Measurements from ENCODE around the gene LACC1. TPM values are rescaled to one million over a fixed set of nuclear protein-coding genes. Genes with fewer than 3 reads are reported as not detected.
A peak's percentile ranks its signal among the peaks of the same experiment; 100 is the strongest.

LACC1 gene
- total RNA-seq, 1 experiment from 2014 or later: 3.7 TPM

DNA sequence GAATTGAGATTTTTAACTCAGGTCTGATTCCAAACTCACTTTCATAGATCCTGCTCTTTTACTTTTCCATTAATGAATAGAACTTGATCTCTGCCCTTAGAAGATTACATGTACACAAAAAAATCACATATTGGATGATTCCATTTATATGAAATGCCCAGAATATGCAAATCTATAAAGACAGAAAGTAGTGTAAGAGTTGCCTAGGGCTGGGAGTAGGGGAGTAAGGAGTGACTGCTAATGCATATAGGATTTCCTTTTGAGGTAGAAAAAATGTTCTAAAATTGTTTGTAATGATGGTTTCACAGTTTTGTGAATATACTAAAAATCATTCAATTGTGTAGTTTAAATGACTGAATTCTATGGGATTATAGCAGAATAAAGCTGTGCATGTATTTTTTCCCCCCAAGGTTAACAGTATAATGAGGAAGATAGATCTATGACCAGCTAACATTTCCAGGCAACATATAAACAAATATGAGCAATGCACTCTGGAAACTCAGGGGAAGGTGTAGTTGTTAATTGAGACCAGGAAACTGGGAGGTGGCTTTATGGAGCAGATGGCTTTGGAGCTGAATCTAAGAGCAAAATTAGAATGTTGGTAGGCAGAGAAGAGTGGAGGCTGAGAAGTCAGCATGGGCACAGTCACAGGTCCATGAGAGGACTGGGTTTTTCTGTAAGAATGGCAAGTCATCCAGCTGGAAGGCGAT lies 41.4 kb downstream of the LACC1 start:
- TF ChIP-seq, protein P1, sequence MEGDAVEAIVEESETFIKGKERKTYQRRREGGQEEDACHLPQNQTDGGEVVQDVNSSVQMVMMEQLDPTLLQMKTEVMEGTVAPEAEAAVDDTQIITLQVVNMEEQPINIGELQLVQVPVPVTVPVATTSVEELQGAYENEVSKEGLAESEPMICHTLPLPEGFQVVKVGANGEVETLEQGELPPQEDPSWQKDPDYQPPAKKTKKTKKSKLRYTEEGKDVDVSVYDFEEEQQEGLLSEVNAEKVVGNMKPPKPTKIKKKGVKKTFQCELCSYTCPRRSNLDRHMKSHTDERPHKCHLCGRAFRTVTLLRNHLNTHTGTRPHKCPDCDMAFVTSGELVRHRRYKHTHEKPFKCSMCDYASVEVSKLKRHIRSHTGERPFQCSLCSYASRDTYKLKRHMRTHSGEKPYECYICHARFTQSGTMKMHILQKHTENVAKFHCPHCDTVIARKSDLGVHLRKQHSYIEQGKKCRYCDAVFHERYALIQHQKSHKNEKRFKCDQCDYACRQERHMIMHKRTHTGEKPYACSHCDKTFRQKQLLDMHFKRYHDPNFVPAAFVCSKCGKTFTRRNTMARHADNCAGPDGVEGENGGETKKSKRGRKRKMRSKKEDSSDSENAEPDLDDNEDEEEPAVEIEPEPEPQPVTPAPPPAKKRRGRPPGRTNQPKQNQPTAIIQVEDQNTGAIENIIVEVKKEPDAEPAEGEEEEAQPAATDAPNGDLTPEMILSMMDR (conservative IDR thresholded peaks at IDR 0.05): no peak
- H2AK5ac ChIP-seq (ENCODE audit: insufficient read length, low read length): no peak overlapping the region
- no peaks in the 10 kb centered on the region for H4K20me1 ChIP-seq (ENCODE audit: control insufficient read depth, insufficient read depth, insufficient read length)
- H2AFZ ChIP-seq (ENCODE audit: low read length): no peak overlapping the region
- no peak overlapping the region for H2BK12ac ChIP-seq (ENCODE audit: insufficient read length, low read depth, low read length)
- Mint-ChIP-seq H3K4me3 (no peak overlapping the region; a peak in 1 of 5 replicates), H3K27me3 (ENCODE audit: low read depth) (no peaks in the 10 kb centered on the region), H3K4me1 (no peaks in the 10 kb centered on the region), H3K36me3 (ENCODE audit: insufficient read depth in 1 of 3, low read depth in 3 of 3) (no peaks in the 10 kb centered on the region), H3K9me3 (no peaks in the 10 kb centered on the region), H3K27ac (peak overlapping the region in 1 of 3 experiments; percentile 17; a peak in 2 of 7 replicates)
- DNase-seq: no peak
- no peak overlapping the region for H4K91ac ChIP-seq (ENCODE audit: insufficient read length, low read depth, low read length)
- H4K5ac ChIP-seq (ENCODE audit: insufficient read length, low read depth, low read length): no peak overlapping the region
- H3K9me3 ChIP-seq (ENCODE audit: control insufficient read depth, low read depth, low read length): no peaks in the 10 kb centered on the region
- H3K18ac ChIP-seq (ENCODE audit: insufficient read length, low read depth, low read length): no peak overlapping the region
- H3K4ac ChIP-seq (ENCODE audit: low read depth, low read length): no peak overlapping the region
- H2BK5ac ChIP-seq (ENCODE audit: insufficient read length, low read length): no peak overlapping the region
- H3K4me1 ChIP-seq (ENCODE audit: insufficient read depth, low read length): no peaks in the 10 kb centered on the region
- no peak overlapping the region for H4K8ac ChIP-seq (replicated peaks; ENCODE audit: insufficient read length, low read depth, low read length)
- H3K56ac ChIP-seq (ENCODE audit: insufficient read length, low read depth, low read length): no peak overlapping the region
- no peak overlapping the region for H2BK20ac ChIP-seq (ENCODE audit: low read depth, low read length, poor library complexity, severe bottlenecking)
- H3K27ac ChIP-seq (ENCODE audit: insufficient read length, low read depth, low read length): no peak overlapping the region
- WGBS (ENCODE audit: extremely low coverage, insufficient read length, low lambda C conversion rate): no CpG with 5 or more reads among the region's 1 CpG
- H3K23ac ChIP-seq (ENCODE audit: insufficient read length, low read depth, low read length): no peak overlapping the region
- no peak overlapping the region for H3K14ac ChIP-seq (ENCODE audit: insufficient read depth, low read length)
- no peak overlapping the region for H3T11ph ChIP-seq (ENCODE audit: low read length)
- no peaks in the 10 kb centered on the region for H3K79me1 ChIP-seq (ENCODE audit: insufficient read depth, low read depth, low read length, poor library complexity, severe bottlenecking)
- no peak overlapping the region for H3K4me2 ChIP-seq (ENCODE audit: insufficient read depth, insufficient read length, low read length)
- no peak overlapping the region for H2BK15ac ChIP-seq (ENCODE audit: low read depth, low read length)
- no peak overlapping the region for H2BK120ac ChIP-seq (ENCODE audit: low read depth, low read length, poor library complexity, severe bottlenecking)
- no peak overlapping the region for H3K9ac ChIP-seq (ENCODE audit: extremely low read depth, insufficient read length, low read length)
- H3K79me2 ChIP-seq (ENCODE audit: insufficient read depth, low read length): no peaks in the 10 kb centered on the region
- no peaks in the 10 kb centered on the region for H3K23me2 ChIP-seq (ENCODE audit: insufficient read length, low read depth, low read length, poor library complexity, severe bottlenecking)
- H3K27me3 ChIP-seq (ENCODE audit: insufficient read depth, low read length): no peaks in the 10 kb centered on the region

Data from H9 (cell line).